ENCODE measurements around the gene OR8D2.

DNA sequence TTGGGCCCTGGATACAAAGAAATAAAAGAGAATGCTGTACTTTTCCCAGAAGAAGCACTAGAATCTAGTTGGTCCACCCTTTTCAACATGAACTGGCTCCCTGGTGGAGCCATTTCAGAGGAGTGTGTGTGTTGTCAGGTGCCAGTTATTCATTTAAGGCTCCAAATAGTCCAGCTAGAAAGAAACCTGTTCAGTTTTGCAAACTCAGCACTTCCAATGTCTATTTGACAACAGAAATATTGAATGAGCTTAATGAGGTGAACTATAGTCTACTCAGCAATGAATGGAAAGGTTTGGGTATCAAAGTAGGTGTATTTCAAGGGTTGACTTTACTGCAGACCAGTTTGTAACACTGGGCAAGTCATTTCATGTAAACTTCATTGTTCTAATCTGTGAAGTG lies 8.3 kb downstream of the OR8D2 start:
- TF ChIP-seq, protein P1, sequence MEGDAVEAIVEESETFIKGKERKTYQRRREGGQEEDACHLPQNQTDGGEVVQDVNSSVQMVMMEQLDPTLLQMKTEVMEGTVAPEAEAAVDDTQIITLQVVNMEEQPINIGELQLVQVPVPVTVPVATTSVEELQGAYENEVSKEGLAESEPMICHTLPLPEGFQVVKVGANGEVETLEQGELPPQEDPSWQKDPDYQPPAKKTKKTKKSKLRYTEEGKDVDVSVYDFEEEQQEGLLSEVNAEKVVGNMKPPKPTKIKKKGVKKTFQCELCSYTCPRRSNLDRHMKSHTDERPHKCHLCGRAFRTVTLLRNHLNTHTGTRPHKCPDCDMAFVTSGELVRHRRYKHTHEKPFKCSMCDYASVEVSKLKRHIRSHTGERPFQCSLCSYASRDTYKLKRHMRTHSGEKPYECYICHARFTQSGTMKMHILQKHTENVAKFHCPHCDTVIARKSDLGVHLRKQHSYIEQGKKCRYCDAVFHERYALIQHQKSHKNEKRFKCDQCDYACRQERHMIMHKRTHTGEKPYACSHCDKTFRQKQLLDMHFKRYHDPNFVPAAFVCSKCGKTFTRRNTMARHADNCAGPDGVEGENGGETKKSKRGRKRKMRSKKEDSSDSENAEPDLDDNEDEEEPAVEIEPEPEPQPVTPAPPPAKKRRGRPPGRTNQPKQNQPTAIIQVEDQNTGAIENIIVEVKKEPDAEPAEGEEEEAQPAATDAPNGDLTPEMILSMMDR (IDR thresholded peaks at IDR 0.05; ENCODE audit: poor library complexity, severe bottlenecking): no peak
- TF ChIP-seq RAD21 (conservative IDR thresholded peaks at IDR 0.05) (no peak), POLR2AphosphoS5 (IDR thresholded peaks at IDR 0.05) (no peak), TAF1 (IDR thresholded peaks at IDR 0.05; ENCODE audit: low read depth) (no peak)
